Measurements from ENCODE around the gene ATP6V0A1. TPM values are rescaled to one million over a fixed set of nuclear protein-coding genes. Genes with fewer than 3 reads are reported as not detected.

Gene ATP6V0A1
- total RNA-seq, 1 donor from 2014 or later, result 78.6 TPM

DNA sequence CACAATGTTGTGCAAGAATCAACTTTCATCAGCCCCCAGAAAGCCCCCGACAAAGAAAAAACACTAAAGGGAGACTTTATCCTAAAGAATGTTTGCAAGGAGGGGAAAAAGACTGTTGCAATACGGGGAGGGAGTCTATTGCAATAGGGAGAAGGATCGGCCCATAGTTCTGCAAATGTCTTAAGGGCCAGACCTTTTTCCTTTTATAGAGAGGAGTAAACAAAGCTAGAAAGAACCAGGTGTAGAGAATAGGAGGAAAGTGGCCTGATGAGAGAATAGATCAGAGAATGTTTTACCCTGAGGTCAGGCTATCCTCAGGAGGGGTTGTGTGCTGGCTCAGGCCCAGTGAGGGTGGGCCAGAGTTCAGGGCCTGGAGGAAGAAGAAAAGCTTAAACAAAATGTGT lies 26.9 kb upstream of the ATP6V0A1 start:
- H3K4me3 ChIP-seq (ENCODE audit: insufficient read depth, low read depth, low read length), result no peak overlapping the region
- FAIRE-seq (no peak), DNase-seq (ENCODE audit: low read depth) (no peak)
- no peak overlapping the region for H3K9ac ChIP-seq (ENCODE audit: low read length)
- Mint-ChIP-seq H3K27me3 (ENCODE audit: low read depth, unreplicated experiment) (no peaks in the 10 kb centered on the region), H3K4me3 (ENCODE audit: unreplicated experiment) (no peak overlapping the region), H3K27ac (ENCODE audit: unreplicated experiment) (no peak overlapping the region), H3K36me3 (ENCODE audit: low read depth, unreplicated experiment) (no peaks in the 10 kb centered on the region), H3K4me1 (ENCODE audit: low read depth, unreplicated experiment) (peaks cover 16% of the 10 kb centered on the region), H3K9me3 (ENCODE audit: unreplicated experiment) (no peaks in the 10 kb centered on the region)
- no peaks in the 10 kb centered on the region for H3K27me3 ChIP-seq (ENCODE audit: insufficient read depth, low read length)
- no peaks in the 10 kb centered on the region for H4K20me1 ChIP-seq (ENCODE audit: insufficient read depth, low read length)
- TF ChIP-seq, protein P1, sequence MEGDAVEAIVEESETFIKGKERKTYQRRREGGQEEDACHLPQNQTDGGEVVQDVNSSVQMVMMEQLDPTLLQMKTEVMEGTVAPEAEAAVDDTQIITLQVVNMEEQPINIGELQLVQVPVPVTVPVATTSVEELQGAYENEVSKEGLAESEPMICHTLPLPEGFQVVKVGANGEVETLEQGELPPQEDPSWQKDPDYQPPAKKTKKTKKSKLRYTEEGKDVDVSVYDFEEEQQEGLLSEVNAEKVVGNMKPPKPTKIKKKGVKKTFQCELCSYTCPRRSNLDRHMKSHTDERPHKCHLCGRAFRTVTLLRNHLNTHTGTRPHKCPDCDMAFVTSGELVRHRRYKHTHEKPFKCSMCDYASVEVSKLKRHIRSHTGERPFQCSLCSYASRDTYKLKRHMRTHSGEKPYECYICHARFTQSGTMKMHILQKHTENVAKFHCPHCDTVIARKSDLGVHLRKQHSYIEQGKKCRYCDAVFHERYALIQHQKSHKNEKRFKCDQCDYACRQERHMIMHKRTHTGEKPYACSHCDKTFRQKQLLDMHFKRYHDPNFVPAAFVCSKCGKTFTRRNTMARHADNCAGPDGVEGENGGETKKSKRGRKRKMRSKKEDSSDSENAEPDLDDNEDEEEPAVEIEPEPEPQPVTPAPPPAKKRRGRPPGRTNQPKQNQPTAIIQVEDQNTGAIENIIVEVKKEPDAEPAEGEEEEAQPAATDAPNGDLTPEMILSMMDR (IDR thresholded peaks at IDR 0.05; ENCODE audit: insufficient read depth, low read depth, low read length), result no peak
- TF ChIP-seq EZH2 (IDR thresholded peaks at IDR 0.05; ENCODE audit: insufficient read depth, low read length), result no peak
- no peaks in the 10 kb centered on the region for H3K36me3 ChIP-seq (ENCODE audit: insufficient read depth, low read length)
- H3K9me3 ChIP-seq (ENCODE audit: insufficient read depth, low read depth, low read length), result no peaks in the 10 kb centered on the region
- H3K4me1 ChIP-seq (ENCODE audit: insufficient read depth, low read length), result peaks cover 13% of the 10 kb centered on the region
- H3K27ac ChIP-seq (ENCODE audit: low read depth, low read length), result no peak overlapping the region
- no peak overlapping the region for H3K4me2 ChIP-seq (ENCODE audit: low read length)
- no peaks in the 10 kb centered on the region for H3K79me2 ChIP-seq (ENCODE audit: insufficient read depth, low read length)
- H2AFZ ChIP-seq (ENCODE audit: low read depth, low read length), result no peak overlapping the region

DNA sequence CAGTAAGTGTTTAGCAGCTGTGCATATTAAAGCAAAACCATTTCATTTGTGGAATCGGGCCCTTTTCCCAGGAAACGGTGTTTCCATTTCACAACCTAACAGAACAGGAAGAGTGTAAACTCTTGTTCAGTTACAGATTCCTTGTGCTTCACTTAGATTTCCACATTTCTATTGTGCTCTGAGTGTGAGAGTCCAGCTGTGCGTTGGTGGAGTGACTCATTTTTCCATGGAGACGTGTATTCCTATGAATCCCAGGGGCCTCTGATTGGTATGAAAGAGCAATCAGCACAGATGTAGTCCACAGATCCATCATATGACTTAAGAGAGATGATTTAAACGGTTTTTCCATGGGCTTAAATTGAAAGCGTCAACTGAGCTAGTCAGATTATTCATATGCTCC lies 22.3 kb upstream of the ATP6V0A1 start:
- Mint-ChIP-seq H3K4me3 (ENCODE audit: unreplicated experiment) (peak overlapping the region; percentile 31), H3K27me3 (ENCODE audit: low read depth, unreplicated experiment) (no peaks in the 10 kb centered on the region), H3K9me3 (ENCODE audit: unreplicated experiment) (no peaks in the 10 kb centered on the region), H3K4me1 (ENCODE audit: low read depth, unreplicated experiment) (peaks cover 10% of the 10 kb centered on the region), H3K36me3 (ENCODE audit: low read depth, unreplicated experiment) (no peaks in the 10 kb centered on the region), H3K27ac (ENCODE audit: unreplicated experiment) (peak overlapping the region; percentile 44)
- H3K9ac ChIP-seq (ENCODE audit: low read length), result peak overlapping the region; percentile 47
- DNase-seq (ENCODE audit: low read depth) (peak; percentile 98), FAIRE-seq (peak; percentile 45)
- no peaks in the 10 kb centered on the region for H3K9me3 ChIP-seq (ENCODE audit: insufficient read depth, low read depth, low read length)
- peak overlapping the region; percentile 28 for H2AFZ ChIP-seq (ENCODE audit: low read depth, low read length)
- no peaks in the 10 kb centered on the region for H3K79me2 ChIP-seq (ENCODE audit: insufficient read depth, low read length)
- H4K20me1 ChIP-seq (ENCODE audit: insufficient read depth, low read length), result no peaks in the 10 kb centered on the region
- H3K4me1 ChIP-seq (ENCODE audit: insufficient read depth, low read length), result peaks cover 8% of the 10 kb centered on the region
- H3K4me3 ChIP-seq (ENCODE audit: insufficient read depth, low read depth, low read length), result no peak overlapping the region
- H3K27me3 ChIP-seq (ENCODE audit: insufficient read depth, low read length), result no peaks in the 10 kb centered on the region
- peak overlapping the region; percentile 62 for H3K4me2 ChIP-seq (ENCODE audit: low read length)
- H3K36me3 ChIP-seq (ENCODE audit: insufficient read depth, low read length), result no peaks in the 10 kb centered on the region
- TF ChIP-seq, protein P1 (IDR thresholded peaks at IDR 0.05; ENCODE audit: insufficient read depth, low read depth, low read length), result no peak
- no peak for TF ChIP-seq EZH2 (IDR thresholded peaks at IDR 0.05; ENCODE audit: insufficient read depth, low read length)
- H3K27ac ChIP-seq (ENCODE audit: low read depth, low read length), result peak overlapping the region; percentile 74

DNA sequence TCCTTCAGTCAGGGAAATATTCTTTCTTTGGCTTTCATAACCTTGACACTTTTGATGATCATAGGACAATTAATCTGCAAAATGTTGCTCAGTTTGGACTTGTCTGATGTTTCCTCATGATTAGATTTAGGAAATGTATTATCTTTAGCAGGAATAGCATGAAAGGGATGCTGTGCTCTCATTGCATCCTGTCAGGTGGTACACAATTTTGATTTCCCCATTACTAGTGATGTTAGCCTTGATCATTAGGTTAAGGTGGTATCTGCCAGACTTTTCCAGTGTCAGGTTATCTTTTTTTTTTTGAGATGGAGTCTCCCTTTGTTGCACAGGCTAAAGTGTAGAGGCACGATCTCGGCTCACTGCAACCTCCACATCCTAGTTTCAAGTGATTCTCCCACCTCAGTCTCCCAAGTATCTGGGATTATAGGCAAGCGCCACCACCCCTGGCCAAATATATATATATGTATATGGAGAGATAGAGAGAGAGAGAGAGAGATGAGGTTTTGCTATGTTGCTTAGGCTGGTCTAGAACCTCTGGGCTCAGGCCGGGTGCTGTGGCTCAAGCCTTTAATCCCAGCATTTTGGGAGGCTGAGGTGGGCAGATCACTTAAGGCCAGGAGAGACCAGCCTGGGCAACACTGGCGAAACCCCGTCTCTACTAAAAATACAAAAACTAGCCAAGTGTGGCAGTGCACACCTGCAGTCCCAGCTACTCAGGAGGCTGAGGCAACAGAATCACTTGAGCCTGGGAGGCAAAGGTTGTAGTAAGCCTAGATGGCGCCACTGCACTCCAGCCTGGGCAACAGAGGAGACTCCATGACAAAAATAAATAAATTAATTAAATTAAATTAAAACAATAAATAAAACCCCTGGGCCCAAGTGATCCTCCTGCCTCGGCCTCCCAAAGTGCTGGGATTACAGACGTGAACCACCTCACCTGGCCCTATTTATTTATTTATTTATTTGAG lies 19.8 kb upstream of the ATP6V0A1 start:
- no peaks in the 10 kb centered on the region for H3K9me3 Mint-ChIP-seq (ENCODE audit: unreplicated experiment)
- no peaks in the 10 kb centered on the region for H3K36me3 Mint-ChIP-seq (ENCODE audit: low read depth, unreplicated experiment)
- H3K27ac ChIP-seq (ENCODE audit: low read depth, low read length), result no peak overlapping the region
- no peak for DNase-seq (ENCODE audit: low read depth)
- FAIRE-seq, result no peak
- H3K27ac Mint-ChIP-seq (ENCODE audit: unreplicated experiment), result no peak overlapping the region
- H3K27me3 ChIP-seq (ENCODE audit: insufficient read depth, low read length), result no peaks in the 10 kb centered on the region
- no peaks in the 10 kb centered on the region for H3K36me3 ChIP-seq (ENCODE audit: insufficient read depth, low read length)
- H3K9me3 ChIP-seq (ENCODE audit: insufficient read depth, low read depth, low read length), result no peaks in the 10 kb centered on the region
- H3K4me1 ChIP-seq (ENCODE audit: insufficient read depth, low read length), result peaks cover 8% of the 10 kb centered on the region
- no peaks in the 10 kb centered on the region for H3K27me3 Mint-ChIP-seq (ENCODE audit: low read depth, unreplicated experiment)
- no peak overlapping the region for H3K9ac ChIP-seq (ENCODE audit: low read length)
- H2AFZ ChIP-seq (ENCODE audit: low read depth, low read length), result no peak overlapping the region
- no peak for TF ChIP-seq EZH2 (IDR thresholded peaks at IDR 0.05; ENCODE audit: insufficient read depth, low read length)
- TF ChIP-seq, protein P1 (IDR thresholded peaks at IDR 0.05; ENCODE audit: insufficient read depth, low read depth, low read length), result no peak
- H3K4me2 ChIP-seq (ENCODE audit: low read length), result no peak overlapping the region
- no peaks in the 10 kb centered on the region for H3K79me2 ChIP-seq (ENCODE audit: insufficient read depth, low read length)
- no peak overlapping the region for H3K4me3 ChIP-seq (ENCODE audit: insufficient read depth, low read depth, low read length)
- H4K20me1 ChIP-seq (ENCODE audit: insufficient read depth, low read length), result no peaks in the 10 kb centered on the region
- H3K4me1 Mint-ChIP-seq (ENCODE audit: low read depth, unreplicated experiment), result peaks cover 10% of the 10 kb centered on the region
- no peak overlapping the region for H3K4me3 Mint-ChIP-seq (ENCODE audit: unreplicated experiment)
